GM23338 (cell line): ENCODE measurements around the gene PPM1N.

Source experiments
- CTCF ChIP-seq, 2 experiments: fragments of 200-600 bp in 1 of 2; sonication (generic) in 1 of 2; conservative IDR thresholded peaks; 2 replicates each; pipeline versions ENCODE4 v1.5.1 to v1.6.1; 2016 to 2017; ENCODE audit warnings: antibody characterized with exemption in 2 of 2, low read depth in 2 of 2, mild to moderate bottlenecking in 2 of 2, moderate library complexity in 1 of 2
- EZH2 ChIP-seq: fragments of 200-600 bp; sonication (generic); IDR thresholded peaks from one replicate; pipeline ENCODE4 v1.8.0; 2017; ENCODE audit warnings: antibody characterized with exemption, mild to moderate bottlenecking, low read depth; ENCODE audit not compliant: unreplicated experiment
- EZH2phosphoT487 ChIP-seq: fragments of 200-600 bp; sonication (generic); IDR thresholded peaks from one replicate; pipeline ENCODE4 v1.8.1; 2018; ENCODE audit warnings: antibody characterized with exemption; ENCODE audit not compliant: unreplicated experiment
- REST ChIP-seq: IDR thresholded peaks from one replicate; pipeline ENCODE4 v1.6.1; 2018; ENCODE audit warnings: antibody characterized with exemption; ENCODE audit not compliant: unreplicated experiment
- ZNF462 ChIP-seq: fragments of 250-450 bp; sonication (Bioruptor Pico); IDR thresholded peaks from 2 replicates; pipeline ENCODE4 v1.5.0; 2020; ENCODE audit warnings: mild to moderate bottlenecking, moderate library complexity

- no peak for TF ChIP-seq EZH2phosphoT487
- no peak for TF ChIP-seq CTCF (conservative IDR thresholded peaks at IDR 0.05; ENCODE audit: low read depth in 2 of 2)
- no peak for TF ChIP-seq EZH2
- TF ChIP-seq REST: no peak
- TF ChIP-seq ZNF462: no peak
Measured at GRCh38 chr19:45542234-45542668, 44.0 kb downstream of the PPM1N start.
